HG03159 (cell line): Measurements from ENCODE around the gene STK39.
"Not testable (repeated sequence)": the region's sequence is repeated elsewhere in the genome, so short reads cannot be mapped to it uniquely, and the experiment has no call there.

Source experiments
- ATAC-seq: cut with Tn5 transposase; IDR thresholded peaks from one replicate; pipeline ENCODE4 v1.9.1; 2021; ENCODE audit warnings: mild to moderate bottlenecking, moderate library complexity; ENCODE audit not compliant: unreplicated experiment

The STK39 gene

GRCh38 chr2:168247341-168248261 is at the start of gene STK39:
TSS of gene STK39 (minus strand) at chr2:168247595. CDS start at chr2:168247435, 160 bp downstream.
- peak; percentile 75 for ATAC-seq

DNA sequence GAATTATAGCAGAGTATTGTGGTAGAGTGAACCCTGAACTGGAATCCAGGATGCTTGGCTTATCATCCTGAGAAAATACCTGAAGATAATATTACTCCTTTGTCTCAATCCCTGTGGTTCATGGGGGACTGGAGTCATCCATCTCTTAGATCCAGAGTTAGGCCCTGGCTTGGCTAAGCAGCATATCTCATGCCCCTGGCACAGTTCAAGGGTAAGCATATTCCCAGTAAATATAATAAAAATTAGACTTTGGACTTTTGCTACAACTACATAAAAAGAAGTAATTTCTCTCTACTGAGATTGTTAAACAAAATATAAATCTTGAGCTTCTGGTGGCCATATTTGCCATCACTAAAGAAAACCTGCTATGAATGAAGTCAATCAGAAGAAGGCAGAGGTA is 47.7 kb upstream of the STK39 start:
- no peak for ATAC-seq

GRCh38 chr2:168294409-168294808 is 47.0 kb upstream of the STK39 start:
- no peak for ATAC-seq

GRCh38 chr2:168293766-168294165 is 46.4 kb upstream of the STK39 start:
- no peak for ATAC-seq

GRCh38 chr2:168290391-168290790 is 43.0 kb upstream of the STK39 start:
- no peak for ATAC-seq

DNA sequence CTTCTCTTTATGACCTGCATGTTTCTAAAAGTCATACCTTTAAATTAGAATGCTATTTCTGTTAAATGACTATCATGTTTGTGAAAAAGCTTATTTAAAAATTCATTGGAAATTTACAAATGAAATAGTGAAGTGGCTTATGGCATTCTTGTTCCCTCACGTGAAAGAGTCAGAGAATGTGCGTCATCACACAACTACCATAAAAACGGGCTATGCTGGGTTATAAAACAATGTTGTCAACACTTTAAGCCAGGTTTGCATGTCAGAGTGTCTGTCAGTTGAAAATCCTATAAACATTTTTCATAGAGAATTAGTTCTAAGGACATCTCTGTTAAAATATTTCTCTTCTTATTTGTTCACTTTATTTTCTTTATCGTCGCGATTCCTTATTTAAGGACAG is 42.5 kb upstream of the STK39 start:
- no peak for ATAC-seq

DNA sequence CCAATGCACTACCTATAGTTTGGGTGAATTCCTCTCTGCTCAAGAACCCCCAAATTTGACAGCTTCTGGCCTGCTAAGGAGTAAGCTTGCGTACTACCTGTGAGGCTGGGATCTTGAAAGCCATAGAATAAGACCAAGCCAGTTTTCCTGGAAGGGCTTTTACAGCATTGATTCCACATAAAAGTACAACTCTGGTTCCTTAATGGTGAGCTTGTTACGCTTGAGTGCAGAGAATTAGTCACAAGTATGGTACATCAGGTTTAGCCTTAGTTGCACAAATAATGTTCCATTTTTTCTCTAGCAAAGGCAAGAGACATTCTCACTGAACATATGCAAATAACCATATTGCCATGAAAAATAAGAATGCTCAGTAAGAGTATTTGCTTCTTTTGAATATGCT is 39.1 kb upstream of the STK39 start:
- no peak for ATAC-seq

GRCh38 chr2:168278424-168278888 is 31.1 kb upstream of the STK39 start:
- ATAC-seq = no peak

GRCh38 chr2:168277276-168277675 is 29.9 kb upstream of the STK39 start:
- ATAC-seq = no peak

DNA sequence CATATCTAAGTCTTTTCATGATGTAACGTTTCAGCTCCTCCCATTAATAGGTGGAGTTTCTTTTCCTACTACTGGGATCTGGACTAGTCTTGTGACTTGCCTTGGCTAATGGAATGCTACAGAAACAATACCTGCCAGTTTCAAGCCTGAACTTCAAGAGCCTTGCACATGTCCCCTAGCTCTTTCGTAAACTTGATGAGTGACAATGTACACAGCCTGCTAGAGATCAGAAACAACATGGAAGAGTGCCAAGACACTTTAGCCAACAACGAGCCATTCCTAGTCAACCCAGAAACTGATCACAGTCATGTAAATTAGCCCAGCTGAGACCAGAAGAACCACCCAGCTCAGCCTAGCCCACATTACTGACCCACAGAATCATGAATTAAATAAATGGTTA is 24.8 kb upstream of the STK39 start:
- ATAC-seq = no peak

GRCh38 chr2:168262926-168263325 is 15.5 kb upstream of the STK39 start:
- not testable (repeated sequence) for ATAC-seq

DNA sequence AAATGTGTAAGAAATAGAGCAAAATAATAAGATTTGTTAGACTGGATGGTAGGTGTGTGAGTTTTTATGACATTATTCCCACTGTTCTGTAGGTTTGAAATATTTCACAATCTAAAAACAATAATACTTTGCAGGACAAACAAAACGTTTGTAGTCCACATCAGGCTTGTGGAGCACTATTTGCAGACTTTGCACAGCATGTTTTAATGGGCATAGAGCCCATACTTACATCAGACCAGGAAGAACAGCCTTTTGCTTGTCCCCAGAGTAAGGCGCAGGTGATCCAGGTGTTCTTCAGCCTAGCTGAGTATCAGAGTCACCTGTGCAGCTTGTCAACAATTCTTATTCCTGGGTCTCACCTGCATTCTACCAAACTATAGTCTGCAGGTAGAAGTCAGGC is 9.1 kb upstream of the STK39 start:
- no peak for ATAC-seq

DNA sequence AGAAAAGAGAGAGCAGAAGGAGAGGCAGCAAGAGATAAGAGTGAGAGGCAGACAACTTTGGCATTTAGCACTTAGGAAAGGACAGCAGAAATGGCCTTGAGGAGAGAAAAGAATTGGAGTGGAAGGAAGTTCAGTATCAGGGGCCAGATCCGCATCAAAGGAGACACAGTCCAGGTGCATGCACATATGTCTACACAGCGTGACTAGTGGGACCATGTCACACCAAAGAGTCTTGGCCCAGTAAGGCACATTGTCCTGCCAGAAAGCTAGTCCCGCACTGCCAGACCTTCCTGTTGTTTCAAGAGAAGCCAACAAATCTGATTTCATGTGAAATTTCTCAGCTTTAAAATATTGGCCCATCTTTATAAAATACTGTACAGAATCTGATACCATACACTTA is 8.5 kb upstream of the STK39 start:
- no peak for ATAC-seq

GRCh38 chr2:168255103-168255502 is 7.7 kb upstream of the STK39 start:
- ATAC-seq = no peak

DNA sequence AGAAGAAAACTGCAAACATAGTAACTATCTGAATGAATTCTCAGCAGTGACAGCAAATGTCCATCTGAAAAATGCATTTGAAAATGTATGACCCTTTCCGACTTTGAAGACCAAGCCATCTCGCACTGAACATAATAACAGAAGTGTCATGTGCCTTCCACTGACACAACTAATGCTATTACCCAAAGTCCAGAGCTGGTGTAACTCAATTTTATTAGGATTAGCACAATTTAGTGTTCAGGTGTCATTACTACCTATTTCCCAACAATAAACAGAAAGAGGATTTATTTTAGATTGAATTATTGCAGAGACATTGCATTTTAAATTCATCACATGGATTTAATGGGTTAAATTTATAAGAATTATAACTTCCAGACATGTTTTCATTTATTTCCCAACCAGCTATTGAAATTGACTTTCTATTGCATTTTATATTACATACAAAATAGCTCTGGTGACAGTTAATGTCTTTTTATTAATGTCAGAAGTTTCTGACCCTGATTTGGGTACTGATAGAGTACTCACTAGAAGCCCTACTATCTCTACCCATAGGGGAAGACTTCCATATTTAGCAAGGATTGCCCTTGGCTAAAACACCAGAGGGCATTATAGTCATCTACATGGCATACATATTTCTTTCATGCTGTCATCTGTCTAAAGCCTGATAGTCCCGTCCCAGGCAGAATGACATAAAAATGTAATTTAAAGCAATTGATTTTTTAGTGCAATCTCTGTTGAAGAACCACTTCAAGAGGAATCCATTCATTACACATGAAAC is 7.0 kb upstream of the STK39 start:
- ATAC-seq = no peak

GRCh38 chr2:168253379-168253778 is 6.0 kb upstream of the STK39 start:
- no peak for ATAC-seq

- no peak for ATAC-seq
Observed at GRCh38 chr2:168252976-168253375, 5.6 kb upstream of the STK39 start.

DNA sequence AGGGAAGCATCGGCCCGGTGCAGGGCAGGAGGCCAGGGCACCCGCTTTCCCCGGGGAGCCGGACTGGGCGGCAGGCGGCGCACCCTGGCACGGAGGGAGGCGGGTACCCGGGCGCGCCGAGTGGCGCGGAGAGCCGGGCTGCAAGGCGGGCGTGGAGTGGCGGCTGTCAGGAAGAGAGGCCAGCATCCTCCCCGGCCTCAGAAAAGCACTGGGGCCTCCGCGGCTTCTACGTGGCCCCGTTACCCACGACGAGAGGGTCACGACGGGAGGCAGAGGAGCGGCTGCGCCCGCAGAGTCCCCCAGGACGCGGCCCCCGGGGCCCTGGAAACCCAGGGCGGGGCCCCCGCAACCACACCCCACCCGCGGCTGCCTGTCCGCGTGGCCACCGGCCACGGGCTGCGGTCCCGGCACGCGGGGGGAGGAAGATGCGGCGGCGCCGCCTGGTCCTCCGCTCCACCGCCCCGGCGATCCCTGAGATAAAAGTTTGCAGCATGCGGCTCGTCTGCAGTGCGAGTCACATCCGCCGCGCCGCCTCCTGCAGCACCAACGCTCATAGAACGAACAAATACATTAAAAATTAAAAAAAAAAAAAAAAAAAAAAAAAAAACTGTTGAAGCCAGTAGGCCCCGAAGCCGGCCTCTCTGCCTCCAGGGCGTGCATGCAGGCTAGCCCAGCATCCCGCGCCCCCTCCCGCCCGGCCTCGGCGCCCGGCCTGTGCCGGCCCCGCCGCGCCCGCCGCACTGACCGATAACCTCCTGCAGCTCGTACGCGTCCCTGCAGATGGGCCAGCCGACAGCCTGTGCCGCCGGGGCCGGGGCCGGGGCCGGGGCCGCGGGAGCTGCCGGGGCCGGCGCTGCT is 683 bp downstream of the STK39 start:
- peak; percentile 66 for ATAC-seq

DNA sequence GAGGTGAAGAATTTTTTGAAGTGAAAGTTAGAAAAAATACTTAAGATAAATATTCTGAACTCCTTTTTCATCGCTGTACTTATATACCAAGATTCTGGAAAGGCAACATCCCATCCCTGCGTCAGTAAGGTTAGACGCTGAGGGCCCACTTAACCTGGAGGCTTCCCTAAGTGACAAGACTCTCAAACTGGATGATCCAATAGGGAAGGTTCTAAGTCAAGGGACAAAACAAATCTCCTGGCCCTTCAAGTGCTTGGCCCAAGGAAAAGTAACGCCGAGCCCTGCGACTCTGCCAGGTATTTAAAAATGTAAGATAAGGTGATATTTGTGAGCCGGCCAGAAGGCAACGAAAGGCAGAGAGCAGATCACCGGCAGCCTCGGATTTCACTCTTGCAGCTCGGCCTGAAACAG is 1.3 kb downstream of the STK39 start:
- ATAC-seq = no peak

DNA sequence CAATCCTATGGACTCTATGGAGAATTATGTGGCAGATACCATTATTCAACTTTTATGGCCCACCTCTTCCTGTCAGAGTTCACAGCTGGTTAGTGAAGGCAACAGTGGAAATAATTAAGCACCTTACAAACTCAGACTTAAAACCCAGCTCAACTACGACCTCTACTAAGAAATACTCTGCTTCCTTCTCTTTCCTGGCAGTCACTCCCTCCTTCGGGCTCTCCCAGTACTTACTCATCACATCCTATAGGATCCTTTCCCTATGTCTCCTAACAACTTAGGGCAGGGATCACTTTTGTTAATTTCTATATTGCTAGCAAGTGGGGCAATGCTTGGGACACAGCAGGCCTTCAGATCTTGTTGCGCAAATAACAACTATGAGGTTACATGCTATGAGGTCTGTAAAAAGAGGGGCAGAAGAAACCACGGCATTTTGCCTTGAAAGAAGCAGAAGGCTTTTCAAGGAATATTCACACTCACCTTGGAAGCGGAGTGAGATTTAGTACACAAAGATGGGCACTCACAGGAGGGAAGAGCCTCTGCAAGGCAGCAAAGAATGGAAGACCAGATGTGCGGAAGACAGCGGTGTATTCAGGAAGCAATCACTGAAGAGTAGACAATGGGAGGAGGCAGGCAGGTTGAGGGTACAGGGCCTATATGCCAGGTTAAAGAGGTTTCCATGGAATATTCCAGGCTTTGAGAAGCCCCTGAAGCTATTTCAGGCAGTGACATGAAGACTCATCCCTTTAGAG is 2.1 kb downstream of the STK39 start:
- ATAC-seq = no peak
